ENCODE data around the gene TUBB4B.

The TUBB4B gene

GRCh38 chr9:137218754-137219271 lies 22.3 kb upstream of the TUBB4B start:
- no peak overlapping the region for H3K27ac ChIP-seq (ENCODE audit: low read depth, low read length)
- peaks cover 1% of the 10 kb centered on the region for H3K36me3 ChIP-seq (ENCODE audit: control insufficient read depth, insufficient read depth, low read length)
- WGBS (ENCODE audit: extremely low coverage, insufficient coverage, low lambda C conversion rate): no CpG with 5 or more reads among the region's 12 CpGs
- H3K23ac ChIP-seq (ENCODE audit: low read length): no peak overlapping the region
- H3K4me3 ChIP-seq (ENCODE audit: low read length): no peak overlapping the region
- H3K4me1 ChIP-seq (ENCODE audit: control insufficient read depth, low read depth, low read length): peaks cover 5% of the 10 kb centered on the region
- H3K4me2 ChIP-seq (ENCODE audit: low read length): no peak overlapping the region
- no peak overlapping the region for H4K8ac ChIP-seq (ENCODE audit: low read depth, low read length)
- H3K27me3 ChIP-seq (ENCODE audit: insufficient read depth, low read length, poor library complexity): peaks cover 2% of the 10 kb centered on the region
- no peaks in the 10 kb centered on the region for H3K79me1 ChIP-seq (ENCODE audit: low read length)
- DNase-seq: peak; percentile 78
- H3K18ac ChIP-seq (ENCODE audit: low read length): no peak overlapping the region
- H3K56ac ChIP-seq (ENCODE audit: low read length): peak overlapping the region; percentile 67
- no peak overlapping the region for H3K4ac ChIP-seq (ENCODE audit: low read depth, low read length)
- H2BK15ac ChIP-seq (replicated peaks; ENCODE audit: low read depth): no peak overlapping the region
- peak overlapping the region; percentile 50 for H2BK5ac ChIP-seq (ENCODE audit: low read length)
- H3K79me2 ChIP-seq (ENCODE audit: control insufficient read depth, insufficient read depth, low read length): no peaks in the 10 kb centered on the region
- H2AK5ac ChIP-seq (ENCODE audit: low read length): no peak overlapping the region
- peak overlapping the region; percentile 29 for H3K9ac ChIP-seq (ENCODE audit: low read length)
- no peak overlapping the region for H4K5ac ChIP-seq (ENCODE audit: low read length)
- no peak overlapping the region for H2BK120ac ChIP-seq (ENCODE audit: low read depth, low read length)

GRCh38 chr9:137219757-137220316 lies 21.2 kb upstream of the TUBB4B start:
- Histone ChIP-seq H3K4me2 (ENCODE audit: low read length) (no peak overlapping the region), H4K5ac (ENCODE audit: low read length) (no peak overlapping the region), H3K4me3 (ENCODE audit: low read length) (no peak overlapping the region), H2BK5ac (ENCODE audit: low read length) (no peak overlapping the region), H4K8ac (ENCODE audit: low read depth, low read length) (no peak overlapping the region), H3K18ac (ENCODE audit: low read length) (no peak overlapping the region), H3K23ac (ENCODE audit: low read length) (no peak overlapping the region), H2AK5ac (ENCODE audit: low read length) (no peak overlapping the region), H3K9ac (ENCODE audit: low read length) (no peak overlapping the region), H3K79me2 (ENCODE audit: control insufficient read depth, insufficient read depth, low read length) (no peaks in the 10 kb centered on the region), H2BK15ac (replicated peaks; ENCODE audit: low read depth) (no peak overlapping the region), H3K27me3 (ENCODE audit: insufficient read depth, low read length, poor library complexity) (peaks cover 2% of the 10 kb centered on the region), H3K27ac (ENCODE audit: low read depth, low read length) (no peak overlapping the region), H3K56ac (ENCODE audit: low read length) (no peak overlapping the region), H3K4me1 (ENCODE audit: control insufficient read depth, low read depth, low read length) (peaks cover 5% of the 10 kb centered on the region), H3K79me1 (ENCODE audit: low read length) (no peaks in the 10 kb centered on the region), H3K4ac (ENCODE audit: low read depth, low read length) (no peak overlapping the region), H2BK120ac (ENCODE audit: low read depth, low read length) (no peak overlapping the region), H3K36me3 (ENCODE audit: control insufficient read depth, insufficient read depth, low read length) (peaks cover 1% of the 10 kb centered on the region)
- no CpG with 5 or more reads among the region's 10 CpGs for WGBS (ENCODE audit: extremely low coverage, insufficient coverage, low lambda C conversion rate)
- DNase-seq: no peak

GRCh38 chr9:137220317-137221094 lies 20.6 kb upstream of the TUBB4B start:
- Histone ChIP-seq H3K23ac (ENCODE audit: low read length) (no peak overlapping the region), H3K4me1 (ENCODE audit: control insufficient read depth, low read depth, low read length) (peaks cover 5% of the 10 kb centered on the region)
- no CpG with 5 or more reads among the region's 52 CpGs for WGBS (ENCODE audit: extremely low coverage, insufficient coverage, low lambda C conversion rate)

GRCh38 chr9:137221095-137221505 lies 20.0 kb upstream of the TUBB4B start:
- no peak overlapping the region for H2BK5ac ChIP-seq (ENCODE audit: low read length)
- H2BK15ac ChIP-seq (replicated peaks; ENCODE audit: low read depth): no peak overlapping the region
- H3K4me1 ChIP-seq (ENCODE audit: control insufficient read depth, low read depth, low read length): peaks cover 5% of the 10 kb centered on the region
- no peaks in the 10 kb centered on the region for H3K79me1 ChIP-seq (ENCODE audit: low read length)
- no peak overlapping the region for H3K4me2 ChIP-seq (ENCODE audit: low read length)
- no peak overlapping the region for H3K4me3 ChIP-seq (ENCODE audit: low read length)
- no peak overlapping the region for H2AK5ac ChIP-seq (ENCODE audit: low read length)
- H3K79me2 ChIP-seq (ENCODE audit: control insufficient read depth, insufficient read depth, low read length): no peaks in the 10 kb centered on the region
- no peak overlapping the region for H3K27ac ChIP-seq (ENCODE audit: low read depth, low read length)
- H3K27me3 ChIP-seq (ENCODE audit: insufficient read depth, low read length, poor library complexity): peaks cover 2% of the 10 kb centered on the region
- no peak overlapping the region for H4K8ac ChIP-seq (ENCODE audit: low read depth, low read length)
- no peaks in the 10 kb centered on the region for H3K36me3 ChIP-seq (ENCODE audit: control insufficient read depth, insufficient read depth, low read length)
- no peak overlapping the region for H3K18ac ChIP-seq (ENCODE audit: low read length)
- H3K9ac ChIP-seq (ENCODE audit: low read length): no peak overlapping the region
- H3K56ac ChIP-seq (ENCODE audit: low read length): peak overlapping the region; percentile 84
- WGBS (ENCODE audit: extremely low coverage, insufficient coverage, low lambda C conversion rate): no CpG with 5 or more reads among the region's 14 CpGs
- H3K4ac ChIP-seq (ENCODE audit: low read depth, low read length): no peak overlapping the region
- H4K5ac ChIP-seq (ENCODE audit: low read length): no peak overlapping the region
- H2BK120ac ChIP-seq (ENCODE audit: low read depth, low read length): no peak overlapping the region
- H3K23ac ChIP-seq (ENCODE audit: low read length): no peak overlapping the region
- DNase-seq: no peak

More at GRCh38 chr9:137220317-137221094, 20.6 kb upstream of the TUBB4B start:
- H4K8ac ChIP-seq (ENCODE audit: low read depth, low read length): no peak overlapping the region
- no peak overlapping the region for H4K5ac ChIP-seq (ENCODE audit: low read length)
- no peak overlapping the region for H3K18ac ChIP-seq (ENCODE audit: low read length)
- no peaks in the 10 kb centered on the region for H3K79me1 ChIP-seq (ENCODE audit: low read length)
- no peak overlapping the region for H2BK15ac ChIP-seq (replicated peaks; ENCODE audit: low read depth)
- no peak overlapping the region for H3K4me3 ChIP-seq (ENCODE audit: low read length)
- H3K27me3 ChIP-seq (ENCODE audit: insufficient read depth, low read length, poor library complexity): peaks cover 2% of the 10 kb centered on the region
- H3K9ac ChIP-seq (ENCODE audit: low read length): no peak overlapping the region
- no peak overlapping the region for H2BK120ac ChIP-seq (ENCODE audit: low read depth, low read length)
- H3K56ac ChIP-seq (ENCODE audit: low read length): no peak overlapping the region
- DNase-seq: no peak
- H2AK5ac ChIP-seq (ENCODE audit: low read length): no peak overlapping the region
- no peak overlapping the region for H3K4me2 ChIP-seq (ENCODE audit: low read length)
- no peaks in the 10 kb centered on the region for H3K36me3 ChIP-seq (ENCODE audit: control insufficient read depth, insufficient read depth, low read length)
- H2BK5ac ChIP-seq (ENCODE audit: low read length): no peak overlapping the region
- no peak overlapping the region for H3K27ac ChIP-seq (ENCODE audit: low read depth, low read length)
- no peaks in the 10 kb centered on the region for H3K79me2 ChIP-seq (ENCODE audit: control insufficient read depth, insufficient read depth, low read length)
- H3K4ac ChIP-seq (ENCODE audit: low read depth, low read length): no peak overlapping the region

GRCh38 chr9:137221506-137222111 lies 19.5 kb upstream of the TUBB4B start:
- Histone ChIP-seq H3K79me1 (ENCODE audit: low read length) (no peaks in the 10 kb centered on the region), H2AK5ac (ENCODE audit: low read length) (no peak overlapping the region), H3K56ac (ENCODE audit: low read length) (peak overlapping the region; percentile 84), H3K36me3 (ENCODE audit: control insufficient read depth, insufficient read depth, low read length) (no peaks in the 10 kb centered on the region), H3K27me3 (ENCODE audit: insufficient read depth, low read length, poor library complexity) (peaks cover 2% of the 10 kb centered on the region), H2BK5ac (ENCODE audit: low read length) (no peak overlapping the region), H2BK120ac (ENCODE audit: low read depth, low read length) (no peak overlapping the region), H3K4me1 (ENCODE audit: control insufficient read depth, low read depth, low read length) (peaks cover 5% of the 10 kb centered on the region), H3K4me3 (ENCODE audit: low read length) (no peak overlapping the region), H3K27ac (ENCODE audit: low read depth, low read length) (no peak overlapping the region), H3K9ac (ENCODE audit: low read length) (peak overlapping the region; percentile 54), H3K4me2 (ENCODE audit: low read length) (peak overlapping the region; percentile 11), H4K8ac (ENCODE audit: low read depth, low read length) (no peak overlapping the region), H3K4ac (ENCODE audit: low read depth, low read length) (no peak overlapping the region), H2BK15ac (replicated peaks; ENCODE audit: low read depth) (no peak overlapping the region), H3K18ac (ENCODE audit: low read length) (peak overlapping the region; percentile 11), H4K5ac (ENCODE audit: low read length) (no peak overlapping the region), H3K79me2 (ENCODE audit: control insufficient read depth, insufficient read depth, low read length) (no peaks in the 10 kb centered on the region), H3K23ac (ENCODE audit: low read length) (no peak overlapping the region)
- peak; percentile 30 for DNase-seq
- WGBS (ENCODE audit: extremely low coverage, insufficient coverage, low lambda C conversion rate): no CpG with 5 or more reads among the region's 61 CpGs

All from mesendoderm (in vitro differentiated cells).